ENCODE data around the gene GJD3. TPM values are rescaled to one million over a fixed set of nuclear protein-coding genes. Genes with fewer than 3 reads are reported as not detected.

The GJD3 gene
- total and polyA plus RNA-seq, 9 of the 15 experiments (the other 6 are each of a cell fraction or from before 2014, with no cell fraction given) = 0.17 to 0.38 TPM; not detected in 7

DNA sequence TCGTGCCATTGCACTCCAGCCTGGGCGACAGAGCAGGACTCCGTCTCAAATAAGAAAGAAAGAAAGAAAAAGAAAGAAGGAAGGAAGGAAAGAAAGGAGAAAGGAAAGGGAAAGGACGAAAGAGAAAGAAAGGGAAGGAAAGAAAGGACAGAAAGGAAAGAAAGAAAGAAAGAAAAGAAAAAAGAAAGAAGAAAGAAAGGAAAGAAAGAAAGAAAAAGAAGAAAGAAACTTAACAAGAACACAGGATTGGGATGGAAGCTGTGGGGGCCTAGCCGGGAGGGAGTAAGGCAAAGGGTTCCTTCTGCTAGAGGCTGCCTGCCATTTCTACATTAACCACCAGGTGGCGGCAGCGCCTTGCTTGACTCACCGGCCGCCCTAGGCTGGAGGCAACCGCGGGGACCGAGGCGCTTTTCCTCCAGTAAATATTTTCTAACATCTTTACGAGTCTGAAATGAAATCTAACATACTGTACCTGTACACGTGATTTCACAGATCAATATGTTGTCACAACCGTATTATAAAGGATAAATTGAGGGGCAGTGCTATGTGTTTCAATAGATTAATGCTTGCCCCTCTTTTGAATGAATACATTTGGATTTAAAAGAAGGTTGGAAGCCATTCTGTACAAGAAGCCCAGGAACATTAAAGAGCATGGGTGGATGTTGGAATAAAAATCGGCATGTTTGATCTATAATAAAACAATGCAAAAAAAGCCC is 6.1 kb downstream of the GJD3 start (continued):
- TF ChIP-seq, protein P1, sequence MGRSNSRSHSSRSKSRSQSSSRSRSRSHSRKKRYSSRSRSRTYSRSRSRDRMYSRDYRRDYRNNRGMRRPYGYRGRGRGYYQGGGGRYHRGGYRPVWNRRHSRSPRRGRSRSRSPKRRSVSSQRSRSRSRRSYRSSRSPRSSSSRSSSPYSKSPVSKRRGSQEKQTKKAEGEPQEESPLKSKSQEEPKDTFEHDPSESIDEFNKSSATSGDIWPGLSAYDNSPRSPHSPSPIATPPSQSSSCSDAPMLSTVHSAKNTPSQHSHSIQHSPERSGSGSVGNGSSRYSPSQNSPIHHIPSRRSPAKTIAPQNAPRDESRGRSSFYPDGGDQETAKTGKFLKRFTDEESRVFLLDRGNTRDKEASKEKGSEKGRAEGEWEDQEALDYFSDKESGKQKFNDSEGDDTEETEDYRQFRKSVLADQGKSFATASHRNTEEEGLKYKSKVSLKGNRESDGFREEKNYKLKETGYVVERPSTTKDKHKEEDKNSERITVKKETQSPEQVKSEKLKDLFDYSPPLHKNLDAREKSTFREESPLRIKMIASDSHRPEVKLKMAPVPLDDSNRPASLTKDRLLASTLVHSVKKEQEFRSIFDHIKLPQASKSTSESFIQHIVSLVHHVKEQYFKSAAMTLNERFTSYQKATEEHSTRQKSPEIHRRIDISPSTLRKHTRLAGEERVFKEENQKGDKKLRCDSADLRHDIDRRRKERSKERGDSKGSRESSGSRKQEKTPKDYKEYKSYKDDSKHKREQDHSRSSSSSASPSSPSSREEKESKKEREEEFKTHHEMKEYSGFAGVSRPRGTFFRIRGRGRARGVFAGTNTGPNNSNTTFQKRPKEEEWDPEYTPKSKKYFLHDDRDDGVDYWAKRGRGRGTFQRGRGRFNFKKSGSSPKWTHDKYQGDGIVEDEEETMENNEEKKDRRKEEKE (IDR thresholded peaks at IDR 0.05; ENCODE audit: borderline replicate concordance in 1 of 2, control insufficient read depth in 1 of 2, low read depth in 2 of 2, low read length in 1 of 2) = 0 out of 4 replicates have a peak, but pooled peaks of 1 of the 2 experiments have one; percentile 66
- TF ChIP-seq, protein P2, sequence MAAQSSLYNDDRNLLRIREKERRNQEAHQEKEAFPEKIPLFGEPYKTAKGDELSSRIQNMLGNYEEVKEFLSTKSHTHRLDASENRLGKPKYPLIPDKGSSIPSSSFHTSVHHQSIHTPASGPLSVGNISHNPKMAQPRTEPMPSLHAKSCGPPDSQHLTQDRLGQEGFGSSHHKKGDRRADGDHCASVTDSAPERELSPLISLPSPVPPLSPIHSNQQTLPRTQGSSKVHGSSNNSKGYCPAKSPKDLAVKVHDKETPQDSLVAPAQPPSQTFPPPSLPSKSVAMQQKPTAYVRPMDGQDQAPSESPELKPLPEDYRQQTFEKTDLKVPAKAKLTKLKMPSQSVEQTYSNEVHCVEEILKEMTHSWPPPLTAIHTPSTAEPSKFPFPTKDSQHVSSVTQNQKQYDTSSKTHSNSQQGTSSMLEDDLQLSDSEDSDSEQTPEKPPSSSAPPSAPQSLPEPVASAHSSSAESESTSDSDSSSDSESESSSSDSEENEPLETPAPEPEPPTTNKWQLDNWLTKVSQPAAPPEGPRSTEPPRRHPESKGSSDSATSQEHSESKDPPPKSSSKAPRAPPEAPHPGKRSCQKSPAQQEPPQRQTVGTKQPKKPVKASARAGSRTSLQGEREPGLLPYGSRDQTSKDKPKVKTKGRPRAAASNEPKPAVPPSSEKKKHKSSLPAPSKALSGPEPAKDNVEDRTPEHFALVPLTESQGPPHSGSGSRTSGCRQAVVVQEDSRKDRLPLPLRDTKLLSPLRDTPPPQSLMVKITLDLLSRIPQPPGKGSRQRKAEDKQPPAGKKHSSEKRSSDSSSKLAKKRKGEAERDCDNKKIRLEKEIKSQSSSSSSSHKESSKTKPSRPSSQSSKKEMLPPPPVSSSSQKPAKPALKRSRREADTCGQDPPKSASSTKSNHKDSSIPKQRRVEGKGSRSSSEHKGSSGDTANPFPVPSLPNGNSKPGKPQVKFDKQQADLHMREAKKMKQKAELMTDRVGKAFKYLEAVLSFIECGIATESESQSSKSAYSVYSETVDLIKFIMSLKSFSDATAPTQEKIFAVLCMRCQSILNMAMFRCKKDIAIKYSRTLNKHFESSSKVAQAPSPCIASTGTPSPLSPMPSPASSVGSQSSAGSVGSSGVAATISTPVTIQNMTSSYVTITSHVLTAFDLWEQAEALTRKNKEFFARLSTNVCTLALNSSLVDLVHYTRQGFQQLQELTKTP (IDR thresholded peaks at IDR 0.05; ENCODE audit: low read depth in 1 of 2, partially characterized antibody in 2 of 2) = peak in 1 of 2 experiments; percentile 52
- TF ChIP-seq, protein P3, sequence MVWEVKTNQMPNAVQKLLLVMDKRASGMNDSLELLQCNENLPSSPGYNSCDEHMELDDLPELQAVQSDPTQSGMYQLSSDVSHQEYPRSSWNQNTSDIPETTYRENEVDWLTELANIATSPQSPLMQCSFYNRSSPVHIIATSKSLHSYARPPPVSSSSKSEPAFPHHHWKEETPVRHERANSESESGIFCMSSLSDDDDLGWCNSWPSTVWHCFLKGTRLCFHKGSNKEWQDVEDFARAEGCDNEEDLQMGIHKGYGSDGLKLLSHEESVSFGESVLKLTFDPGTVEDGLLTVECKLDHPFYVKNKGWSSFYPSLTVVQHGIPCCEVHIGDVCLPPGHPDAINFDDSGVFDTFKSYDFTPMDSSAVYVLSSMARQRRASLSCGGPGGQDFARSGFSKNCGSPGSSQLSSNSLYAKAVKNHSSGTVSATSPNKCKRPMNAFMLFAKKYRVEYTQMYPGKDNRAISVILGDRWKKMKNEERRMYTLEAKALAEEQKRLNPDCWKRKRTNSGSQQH (CRISPR knock-in tag; IDR thresholded peaks at IDR 0.05) = peak; percentile 67; the same call in 1 of the 2 replicates
- TF ChIP-seq, protein P4, sequence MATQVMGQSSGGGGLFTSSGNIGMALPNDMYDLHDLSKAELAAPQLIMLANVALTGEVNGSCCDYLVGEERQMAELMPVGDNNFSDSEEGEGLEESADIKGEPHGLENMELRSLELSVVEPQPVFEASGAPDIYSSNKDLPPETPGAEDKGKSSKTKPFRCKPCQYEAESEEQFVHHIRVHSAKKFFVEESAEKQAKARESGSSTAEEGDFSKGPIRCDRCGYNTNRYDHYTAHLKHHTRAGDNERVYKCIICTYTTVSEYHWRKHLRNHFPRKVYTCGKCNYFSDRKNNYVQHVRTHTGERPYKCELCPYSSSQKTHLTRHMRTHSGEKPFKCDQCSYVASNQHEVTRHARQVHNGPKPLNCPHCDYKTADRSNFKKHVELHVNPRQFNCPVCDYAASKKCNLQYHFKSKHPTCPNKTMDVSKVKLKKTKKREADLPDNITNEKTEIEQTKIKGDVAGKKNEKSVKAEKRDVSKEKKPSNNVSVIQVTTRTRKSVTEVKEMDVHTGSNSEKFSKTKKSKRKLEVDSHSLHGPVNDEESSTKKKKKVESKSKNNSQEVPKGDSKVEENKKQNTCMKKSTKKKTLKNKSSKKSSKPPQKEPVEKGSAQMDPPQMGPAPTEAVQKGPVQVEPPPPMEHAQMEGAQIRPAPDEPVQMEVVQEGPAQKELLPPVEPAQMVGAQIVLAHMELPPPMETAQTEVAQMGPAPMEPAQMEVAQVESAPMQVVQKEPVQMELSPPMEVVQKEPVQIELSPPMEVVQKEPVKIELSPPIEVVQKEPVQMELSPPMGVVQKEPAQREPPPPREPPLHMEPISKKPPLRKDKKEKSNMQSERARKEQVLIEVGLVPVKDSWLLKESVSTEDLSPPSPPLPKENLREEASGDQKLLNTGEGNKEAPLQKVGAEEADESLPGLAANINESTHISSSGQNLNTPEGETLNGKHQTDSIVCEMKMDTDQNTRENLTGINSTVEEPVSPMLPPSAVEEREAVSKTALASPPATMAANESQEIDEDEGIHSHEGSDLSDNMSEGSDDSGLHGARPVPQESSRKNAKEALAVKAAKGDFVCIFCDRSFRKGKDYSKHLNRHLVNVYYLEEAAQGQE (IDR thresholded peaks at IDR 0.05; ENCODE audit: borderline replicate concordance) = peak; percentile 87
- TF ChIP-seq, protein P4 (CRISPR knock-in tag; IDR thresholded peaks at IDR 0.05; ENCODE audit: low read depth) = no peak
- TF ChIP-seq ARID1B (IDR thresholded peaks at IDR 0.05) = peak; percentile 41
- no peak for TF ChIP-seq BHLHE40 (IDR thresholded peaks at IDR 0.05; ENCODE audit: low read length)
- 0 out of 2 replicates have a peak, but pooled peaks have one; percentile 24 for TF ChIP-seq SMARCA5 (IDR thresholded peaks at IDR 0.05)
- TF ChIP-seq SNIP1 (IDR thresholded peaks at IDR 0.05; ENCODE audit: low read depth) = peak; percentile 54; the same call in 1 of the 2 replicates

All from K562 (cell line).